IMR-90 (cell line): Measurements from ENCODE around the gene TMEM143. TPM values are rescaled to one million over a fixed set of nuclear protein-coding genes. Genes with fewer than 3 reads are reported as not detected.

ENCODE experiments used
- ATAC-seq: fragments of 200-7000 bp; cut with Tn5 transposase; 2 replicates; pipeline ENCODE4 v1.9.1; 2020; ENCODE audit warnings: low read depth, mild to moderate bottlenecking, moderate library complexity
- BruUV-seq: library from RNA; stranded (reverse); fragments of 400-500 nt; replicated peaks from 2 replicates; lab custom pipeline; 2021; lab: Mats Ljungman, UMichigan
- CTCF ChIA-PET: fragments of 300-600 bp; formaldehyde crosslinking; extraction: SDS; loops from one replicate; lab custom pipeline; 2021; ENCODE audit warnings: antibody characterized with exemption; lab: Yijun Ruan, JAX
- POLR2A ChIA-PET: fragments of 300-600 bp; sonication (Branson Sonifier 250); formaldehyde crosslinking; loops from one replicate; lab custom pipeline; 2022; ENCODE audit warnings: antibody characterized with exemption; ENCODE audit not compliant: unreplicated experiment; lab: Charles Lee
- DNase-seq: peaks from one replicate; pipeline ENCODE4 v3.0.0; 2013
- H2AFZ ChIP-seq: replicated peaks from 2 replicates; pipeline ENCODE3; 2013; ENCODE audit warnings: low read length, mild to moderate bottlenecking; ENCODE audit not compliant: poor library complexity
- H2AK5ac ChIP-seq: 2 replicates; pipeline ENCODE4 v1.6.1; 2013; ENCODE audit warnings: low read depth, low read length, inconsistent platforms
- H2AK9ac ChIP-seq: replicated peaks from 2 replicates; pipeline ENCODE3; 2013; ENCODE audit warnings: mild to moderate bottlenecking, low read depth, low read length, moderate library complexity; ENCODE audit not compliant: poor library complexity
- H2BK120ac ChIP-seq: 2 replicates; pipeline ENCODE4 v1.6.1; 2013; ENCODE audit warnings: low read depth, low read length, inconsistent platforms
- H2BK15ac ChIP-seq: 3 replicates; pipeline ENCODE4 v1.6.1; 2013; ENCODE audit warnings: low read depth, low read length, inconsistent platforms
- H2BK20ac ChIP-seq: 2 replicates; pipeline ENCODE4 v1.6.1; 2013; ENCODE audit warnings: low read depth, mild to moderate bottlenecking, inconsistent platforms, low read length, moderate library complexity
- H2BK5ac ChIP-seq: 2 replicates; pipeline ENCODE4 v1.6.1; 2013; ENCODE audit warnings: mild to moderate bottlenecking, low read depth, low read length, inconsistent platforms; ENCODE audit not compliant: poor library complexity, severe bottlenecking
- H3K14ac ChIP-seq: replicated peaks from 2 replicates; pipeline ENCODE4 v1.6.1; 2013; ENCODE audit warnings: low read depth, low read length, inconsistent platforms
- H3K18ac ChIP-seq: 2 replicates; pipeline ENCODE4 v1.6.1; 2013; ENCODE audit warnings: low read depth, low read length, control low read depth
- H3K23ac ChIP-seq: 2 replicates; pipeline ENCODE4 v1.6.1; 2013; ENCODE audit warnings: low read depth, low read length, inconsistent platforms
- H3K27ac ChIP-seq: 2 replicates; pipeline ENCODE4 v1.5.1; 2013; ENCODE audit warnings: mild to moderate bottlenecking, control low read depth, low read length; ENCODE audit not compliant: insufficient read depth
- H3K27me3 ChIP-seq: 2 replicates; pipeline ENCODE4 v1.6.1; 2013; ENCODE audit warnings: low read length; ENCODE audit not compliant: control insufficient read depth, insufficient read depth
- H3K36me3 ChIP-seq: 2 replicates; pipeline ENCODE4 v1.6.1; 2013; ENCODE audit warnings: low read length, mixed read lengths; ENCODE audit not compliant: control insufficient read depth, insufficient read depth
- H3K4ac ChIP-seq: 2 replicates; pipeline ENCODE4 v1.6.1; 2013; ENCODE audit warnings: low read depth, low read length, inconsistent platforms
- H3K4me1 ChIP-seq: 2 replicates; pipeline ENCODE4 v1.6.1; 2013; ENCODE audit warnings: low read length, mixed read lengths; ENCODE audit not compliant: control insufficient read depth, insufficient read depth
- H3K4me2 ChIP-seq: 2 replicates; pipeline ENCODE4 v1.6.1; 2013; ENCODE audit warnings: low read depth, mild to moderate bottlenecking, control low read depth, low read length, moderate library complexity
- H3K4me3 ChIP-seq: 2 replicates; pipeline ENCODE4 v1.5.1; 2013; ENCODE audit warnings: low read depth, mild to moderate bottlenecking, control low read depth, low read length, moderate library complexity; ENCODE audit not compliant: insufficient read depth
- H3K56ac ChIP-seq: 2 replicates; pipeline ENCODE4 v1.6.1; 2013; ENCODE audit warnings: low read length, inconsistent platforms; ENCODE audit not compliant: insufficient read depth; ENCODE audit errors: extremely low read depth
- H3K79me1 ChIP-seq, 2 experiments: 2 replicates each; pipeline ENCODE4 v1.6.1; 2013; ENCODE audit warnings: low read length in 2 of 2, inconsistent platforms in 1 of 2, low read depth in 1 of 2
- H3K9ac ChIP-seq: 2 replicates; pipeline ENCODE4 v1.6.1; 2013; ENCODE audit warnings: low read depth, low read length, control low read depth
- H3K9me1 ChIP-seq: 2 replicates; pipeline ENCODE4 v1.6.1; 2013; ENCODE audit warnings: low read length, inconsistent platforms; ENCODE audit not compliant: insufficient read depth
- H3K9me3 ChIP-seq: 2 replicates; pipeline ENCODE4 v1.6.1; 2013; ENCODE audit warnings: low read length; ENCODE audit not compliant: control insufficient read depth, insufficient read depth
- H4K20me1 ChIP-seq: 2 replicates; pipeline ENCODE4 v1.6.1; 2013; ENCODE audit warnings: low read length, inconsistent platforms; ENCODE audit not compliant: insufficient read depth
- H4K5ac ChIP-seq: 2 replicates; pipeline ENCODE4 v1.6.1; 2013; ENCODE audit warnings: mild to moderate bottlenecking, low read depth, low read length, control low read depth
- H4K8ac ChIP-seq, 2 experiments: 2 replicates each; pipeline ENCODE4 v1.6.1; 2013; ENCODE audit warnings: low read depth in 2 of 2, low read length in 2 of 2, control low read depth in 1 of 2, inconsistent platforms in 1 of 2
- H4K91ac ChIP-seq: 2 replicates; pipeline ENCODE4 v1.6.1; 2013; ENCODE audit warnings: low read depth, low read length, inconsistent platforms; ENCODE audit not compliant: insufficient read depth
- CEBPB ChIP-seq: IDR thresholded peaks from 2 replicates; pipeline ENCODE4 v1.6.1; 2012; ENCODE audit warnings: low read depth, low read length, improper control_type of control experiment
- MAZ ChIP-seq: IDR thresholded peaks from 2 replicates; pipeline ENCODE4 v1.6.1; 2012; ENCODE audit warnings: low read depth, mild to moderate bottlenecking, low read length, improper control_type of control experiment, moderate library complexity, borderline replicate concordance
- NFE2L2 ChIP-seq: fragments of 150-350 bp; IDR thresholded peaks from 2 replicates; pipeline ENCODE4 v1.6.1; 2016; ENCODE audit warnings: low read depth, mild to moderate bottlenecking, low read length
- POLR2A ChIP-seq: IDR thresholded peaks from 2 replicates; pipeline ENCODE4 v1.6.1; 2012; ENCODE audit warnings: mild to moderate bottlenecking, low read depth, low read length
- RCOR1 ChIP-seq: IDR thresholded peaks from 2 replicates; pipeline ENCODE4 v1.6.1; 2012; ENCODE audit warnings: mild to moderate bottlenecking, low read length, improper control_type of control experiment; ENCODE audit not compliant: insufficient replicate concordance
- WGBS, 2 experiments: methylation state at CpG; one replicate each; pipeline versions ENCODE4 v1.1.5 to v1.1.7; 2013; ENCODE audit warnings: missing lambda C conversion rate in 2 of 2; ENCODE audit not compliant: insufficient read length in 1 of 2; ENCODE audit errors: extremely low coverage in 2 of 2; 5-methylcytosine and 5-hydroxymethylcytosine counted together
- dilution Hi-C: fragments of 300-500 bp; cut with HindIII; formaldehyde crosslinking; loops from one replicate; pipeline ENCODE4 v1.14.3; 2018; ENCODE audit warnings: low sequenced_read_pairs; ENCODE audit not compliant: unreplicated experiment
- in situ Hi-C: fragments of 300-500 bp; cut with MboI; formaldehyde crosslinking; loops from 3 replicates; pipeline ENCODE4 v1.14.3; 2019; ENCODE audit warnings: low sequenced_read_pairs, inconsistent platforms, mixed read lengths
- intact Hi-C: fragments of 100-400 bp; cut with micrococcal nuclease; formaldehyde crosslinking; loops from 2 replicates; pipeline ENCODE4 v1.10.0; 2022
- polyA plus RNA-seq, 3 experiments: library from polyadenylated mRNA; depleted of rRNA; stranded (reverse); fragments of >200 nt; gene quantifications; 2 replicates each; pipeline ENCODE4 v1.2.3, GENCODE V29; 2012; ENCODE audit warnings: low replicate concordance in 1 of 3
- total RNA-seq: library from RNA; depleted of rRNA; stranded (reverse); fragments of >200 nt; gene quantifications from 2 replicates; pipeline ENCODE4 v1.2.3, GENCODE V29; 2012
- TF ChIP-seq, protein P1 (sequence below): conservative IDR thresholded peaks from 2 replicates; pipeline ENCODE4 v1.5.1; 2012; ENCODE audit warnings: mild to moderate bottlenecking, low read depth, low read length, improper control_type of control experiment

TMEM143 gene
- total and polyA plus RNA-seq, 2 of the 4 experiments (the other 2 are of a cell fraction): 1.3 to 7.6 TPM

DNA sequence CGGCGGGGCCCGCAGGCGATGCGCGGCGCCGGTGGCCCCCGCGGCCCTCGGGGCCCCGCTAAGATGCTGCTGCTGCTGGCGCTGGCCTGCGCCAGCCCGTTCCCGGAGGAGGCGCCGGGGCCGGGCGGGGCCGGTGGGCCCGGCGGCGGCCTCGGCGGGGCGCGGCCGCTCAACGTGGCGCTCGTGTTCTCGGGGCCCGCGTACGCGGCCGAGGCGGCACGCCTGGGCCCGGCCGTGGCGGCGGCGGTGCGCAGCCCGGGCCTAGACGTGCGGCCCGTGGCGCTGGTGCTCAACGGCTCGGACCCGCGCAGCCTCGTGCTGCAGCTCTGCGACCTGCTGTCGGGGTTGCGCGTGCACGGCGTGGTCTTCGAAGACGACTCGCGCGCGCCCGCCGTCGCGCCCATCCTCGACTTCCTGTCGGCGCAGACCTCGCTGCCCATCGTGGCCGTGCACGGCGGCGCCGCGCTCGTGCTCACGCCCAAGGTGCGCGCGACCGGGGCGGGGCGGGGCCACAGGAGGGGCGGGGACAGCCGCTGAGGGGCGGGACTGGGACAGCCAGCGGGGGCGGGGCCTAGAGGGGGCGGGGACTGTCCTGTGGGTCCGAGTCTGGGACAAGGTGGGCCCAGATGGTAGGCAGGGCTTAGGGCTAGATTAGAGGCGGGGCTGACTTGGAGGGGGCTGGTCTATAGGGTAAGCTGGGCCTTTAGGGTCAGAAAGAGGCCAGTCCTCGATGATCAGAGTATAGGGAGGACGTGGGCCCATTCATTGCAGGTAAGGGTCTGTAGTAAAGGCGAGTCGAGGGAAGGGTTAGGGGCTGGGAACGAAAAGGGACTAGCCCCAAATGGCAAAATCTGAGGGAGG is 34.9 kb upstream of the TMEM143 start (continued):
- TF ChIP-seq RCOR1: no peak

DNA sequence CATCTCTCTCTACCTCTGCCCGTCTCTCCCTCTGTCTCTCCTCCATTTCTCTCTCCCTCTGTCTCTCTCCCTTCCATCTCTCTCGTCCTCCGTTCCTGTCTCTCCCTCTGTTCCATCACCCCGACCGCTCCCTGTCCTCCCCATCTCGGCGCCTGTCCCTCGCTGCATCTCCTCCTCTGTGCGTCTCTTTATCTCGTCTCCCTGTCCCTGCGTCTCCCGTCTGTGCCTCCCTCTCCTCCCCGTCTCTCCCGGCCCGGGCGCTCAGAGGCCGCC is 34.3 kb upstream of the TMEM143 start:
- H2BK20ac ChIP-seq: no peak overlapping the region
- no peak for ATAC-seq
- H3K9me3 ChIP-seq: no peaks in the 10 kb centered on the region
- H4K5ac ChIP-seq: peak overlapping the region; percentile 30
- H3K4me1 ChIP-seq: peaks cover 4% of the 10 kb centered on the region; the same call in 1 of the 2 replicates
- POLR2A ChIA-PET: no interaction called here
- peaks cover 50% of the 10 kb centered on the region for H3K27me3 ChIP-seq
- H3K9me1 ChIP-seq: peaks cover 3% of the 10 kb centered on the region; the same call in 1 of the 2 replicates
- no TSS peak for BruUV-seq
- H3K18ac ChIP-seq: no peak overlapping the region
- H4K20me1 ChIP-seq: no peaks in the 10 kb centered on the region; the same call in 1 of the 2 replicates
- H2BK5ac ChIP-seq: no peak overlapping the region
- H4K91ac ChIP-seq: 0 out of 2 replicates have a peak overlapping the region, but pooled peaks have one; percentile 23
- peak overlapping the region; percentile 90 for H2AFZ ChIP-seq
- DNase-seq: no peak
- no peaks in the 10 kb centered on the region for H3K79me1 ChIP-seq
- peak overlapping the region; percentile 26 for H3K4me3 ChIP-seq
- peak overlapping the region; percentile 83 for H3K4ac ChIP-seq
- peak overlapping the region; percentile 84 for H3K23ac ChIP-seq
- H3K56ac ChIP-seq: no peak overlapping the region
- intact Hi-C loops: loop anchor here (10.0 kb wide), 1 partner anchor 73 kb away; the partner anchor contains the start of gene EMP3
- peak overlapping the region; percentile 82; the same call in 1 of the 2 replicates for H2AK5ac ChIP-seq
- H3K14ac ChIP-seq: peak overlapping the region; percentile 37
- H3K9ac ChIP-seq: peak overlapping the region; percentile 42; the same call in 1 of the 2 replicates
- in situ Hi-C loops: no loop called here
- no peak overlapping the region for H2BK15ac ChIP-seq
- H3K4me2 ChIP-seq: peak overlapping the region; percentile 64
- CTCF ChIA-PET: no interaction called here
- no peak overlapping the region for H3K27ac ChIP-seq
- H3K36me3 ChIP-seq: no peaks in the 10 kb centered on the region
- WGBS, 2 experiments: 33% methylated on average over 1 of the region's 17 CpGs; no CpG with 5 or more reads in 1 of the 2 experiments
- peak overlapping the region; percentile 18 to 79; a peak in 3 of 4 replicates for H4K8ac ChIP-seq
- TF ChIP-seq MAZ: no peak
- no peak for TF ChIP-seq POLR2A
- TF ChIP-seq, protein P1, sequence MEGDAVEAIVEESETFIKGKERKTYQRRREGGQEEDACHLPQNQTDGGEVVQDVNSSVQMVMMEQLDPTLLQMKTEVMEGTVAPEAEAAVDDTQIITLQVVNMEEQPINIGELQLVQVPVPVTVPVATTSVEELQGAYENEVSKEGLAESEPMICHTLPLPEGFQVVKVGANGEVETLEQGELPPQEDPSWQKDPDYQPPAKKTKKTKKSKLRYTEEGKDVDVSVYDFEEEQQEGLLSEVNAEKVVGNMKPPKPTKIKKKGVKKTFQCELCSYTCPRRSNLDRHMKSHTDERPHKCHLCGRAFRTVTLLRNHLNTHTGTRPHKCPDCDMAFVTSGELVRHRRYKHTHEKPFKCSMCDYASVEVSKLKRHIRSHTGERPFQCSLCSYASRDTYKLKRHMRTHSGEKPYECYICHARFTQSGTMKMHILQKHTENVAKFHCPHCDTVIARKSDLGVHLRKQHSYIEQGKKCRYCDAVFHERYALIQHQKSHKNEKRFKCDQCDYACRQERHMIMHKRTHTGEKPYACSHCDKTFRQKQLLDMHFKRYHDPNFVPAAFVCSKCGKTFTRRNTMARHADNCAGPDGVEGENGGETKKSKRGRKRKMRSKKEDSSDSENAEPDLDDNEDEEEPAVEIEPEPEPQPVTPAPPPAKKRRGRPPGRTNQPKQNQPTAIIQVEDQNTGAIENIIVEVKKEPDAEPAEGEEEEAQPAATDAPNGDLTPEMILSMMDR: no peak
- no peak for TF ChIP-seq NFE2L2
- no peak for TF ChIP-seq CEBPB
- peak overlapping the region; percentile 34; the same call in 1 of the 2 replicates for H2BK120ac ChIP-seq
- peak overlapping the region; percentile 78 for H2AK9ac ChIP-seq
- dilution Hi-C loops: no loop called here
